Tibial artery (tissue), 4 donors: ENCODE data around the gene FAM13A.

Source experiments
- DNase-seq, 2 donors: peaks; one replicate each; pipeline ENCODE4 v3.0.0-alpha.2; 2019
- H3K27ac ChIP-seq, 2 donors: fragments of 200-600 bp; sonication (generic) in 1 of 2; 1 replicate in 1 of 2; 2 replicates in 1 of 2; pipeline ENCODE4 v1.5.1; 2018 to 2019; ENCODE audit warnings: mild to moderate bottlenecking in 1 of 2
- H3K27me3 ChIP-seq, 2 donors: fragments of 200-600 bp; sonication (generic) in 1 of 2; one replicate each; pipeline versions ENCODE4 v1.5.1 to v1.6.0; 2016 to 2019
- H3K36me3 ChIP-seq, 3 donors: fragments of 200-600 bp; sonication (generic) in 2 of 3; one replicate each; pipeline ENCODE4 v1.5.1; 2016 to 2019; ENCODE audit warnings: mild to moderate bottlenecking in 2 of 3
- H3K4me1 ChIP-seq, 4 donors: fragments of 200-600 bp; sonication (generic) in 2 of 4; 1 replicate in 3 of 4; 2 replicates in 1 of 4; pipeline ENCODE4 v1.5.1; 2016 to 2019
- H3K4me3 ChIP-seq, 2 donors: fragments of 200-600 bp; sonication (generic) in 1 of 2; 1 replicate in 1 of 2; 2 replicates in 1 of 2; pipeline ENCODE4 v1.5.1; 2018 to 2019; ENCODE audit warnings: mild to moderate bottlenecking in 2 of 2
- H3K9me3 ChIP-seq, 3 donors: fragments of 200-600 bp; sonication (generic) in 1 of 3; one replicate each; pipeline ENCODE4 v1.5.1; 2016 to 2019
- CTCF ChIP-seq, 2 experiments: fragments of 200-600 bp in 1 of 2; fragments of 450-650 bp in 1 of 2; IDR thresholded peaks; one replicate each; pipeline ENCODE4 v1.5.1; 2017 to 2019; ENCODE audit warnings: antibody characterized with exemption in 2 of 2, mild to moderate bottlenecking in 1 of 2, moderate library complexity in 1 of 2
- intact Hi-C: fragments of 100-400 bp; cut with DNase I; formaldehyde crosslinking; loops from one replicate; pipeline ENCODE4 v1.15.0; 2023; ENCODE audit warnings: low total_unique reads

Gene FAM13A

GRCh38 chr4:88817740-88818139 is 239.2 kb downstream of the FAM13A start:
- intact Hi-C loops, result loop anchor here (5.0 to 10.0 kb wide), 2 partner anchors 113 to 205 kb away; no protein-coding TSS in a partner anchor
- peaks cover 0 to 64% (median 28%) of the 10 kb centered on the region in 4 donors for H3K4me1 ChIP-seq
- no peak overlapping the region for H3K4me3 ChIP-seq
- H3K27me3 ChIP-seq, result no peaks in the 10 kb centered on the region
- no peaks in the 10 kb centered on the region for H3K36me3 ChIP-seq
- H3K9me3 ChIP-seq, result no peaks in the 10 kb centered on the region
- no peak for DNase-seq
- TF ChIP-seq CTCF (IDR thresholded peaks at IDR 0.05), result no peak
- H3K27ac ChIP-seq, result peak overlapping the region; percentile 86

GRCh38 chr4:88816360-88816759 is 240.6 kb downstream of the FAM13A start:
- peaks cover 0 to 60% (median 28%) of the 10 kb centered on the region in 4 donors for H3K4me1 ChIP-seq
- no peak for DNase-seq
- intact Hi-C loops, result loop anchor here (5.0 to 10.0 kb wide), 2 partner anchors 112 to 206 kb away; no protein-coding TSS in a partner anchor

GRCh38 chr4:88814043-88814617 is 242.9 kb downstream of the FAM13A start:
- no peak overlapping the region for H3K27ac ChIP-seq
- intact Hi-C loops, result loop anchor here (10.0 kb wide), 1 partner anchor 109 kb away; no protein-coding TSS in a partner anchor
- H3K9me3 ChIP-seq, result no peaks in the 10 kb centered on the region
- H3K4me3 ChIP-seq, result no peak overlapping the region
- H3K27me3 ChIP-seq, result no peaks in the 10 kb centered on the region
- peaks cover 0 to 61% (median 25%) of the 10 kb centered on the region in 4 donors for H3K4me1 ChIP-seq
- DNase-seq, result no peak
- no peak for TF ChIP-seq CTCF (IDR thresholded peaks at IDR 0.05)
- H3K36me3 ChIP-seq, result no peaks in the 10 kb centered on the region

More at GRCh38 chr4:88816360-88816759, 240.6 kb downstream of the FAM13A start:
- no peaks in the 10 kb centered on the region for H3K36me3 ChIP-seq
- H3K27ac ChIP-seq, result no peak overlapping the region
- H3K9me3 ChIP-seq, result no peaks in the 10 kb centered on the region
- no peak overlapping the region for H3K4me3 ChIP-seq
- no peaks in the 10 kb centered on the region for H3K27me3 ChIP-seq
- no peak for TF ChIP-seq CTCF (IDR thresholded peaks at IDR 0.05)

GRCh38 chr4:88813013-88813412 is 244.0 kb downstream of the FAM13A start:
- DNase-seq, result no peak
- Histone ChIP-seq H3K4me3 (no peak overlapping the region), H3K27me3 (no peaks in the 10 kb centered on the region), H3K9me3 (no peaks in the 10 kb centered on the region), H3K27ac (no peak overlapping the region), H3K4me1 (peaks cover 0 to 60% (median 17%) of the 10 kb centered on the region in 4 donors), H3K36me3 (no peaks in the 10 kb centered on the region)
- TF ChIP-seq CTCF (IDR thresholded peaks at IDR 0.05), result no peak
- intact Hi-C loops, result loop anchor here (10.0 kb wide), 1 partner anchor 108 kb away; no protein-coding TSS in a partner anchor

GRCh38 chr4:88812420-88812819 is 244.6 kb downstream of the FAM13A start:
- intact Hi-C loops, result loop anchor here (10.0 kb wide), 1 partner anchor 108 kb away; no protein-coding TSS in a partner anchor
- H3K9me3 ChIP-seq, result no peaks in the 10 kb centered on the region
- no peak overlapping the region for H3K27ac ChIP-seq
- no peak for TF ChIP-seq CTCF (IDR thresholded peaks at IDR 0.05)
- H3K27me3 ChIP-seq, result no peaks in the 10 kb centered on the region
- peaks cover 0 to 60% (median 14%) of the 10 kb centered on the region in 4 donors for H3K4me1 ChIP-seq
- H3K36me3 ChIP-seq, result no peaks in the 10 kb centered on the region
- no peak for DNase-seq
- H3K4me3 ChIP-seq, result no peak overlapping the region
